Subcutaneous adipose tissue (tissue), 4 donors: ENCODE measurements around the gene HEPACAM. TPM values are rescaled to one million over a fixed set of nuclear protein-coding genes. Genes with fewer than 3 reads are reported as not detected.

Experiments
- total RNA-seq, 4 donors: library from RNA; depleted of rRNA; stranded (reverse); fragments of >200 nt; gene quantifications; one replicate each; pipeline ENCODE4 v1.1.0, GENCODE V29; 2016
- TF ChIP-seq, protein P1 (sequence below): fragments of 450-650 bp; IDR thresholded peaks from one replicate; pipeline ENCODE4 v1.5.1; 2016; ENCODE audit warnings: low read depth, mild to moderate bottlenecking, control low read depth, antibody characterized with exemption, moderate library complexity

HEPACAM gene
- total RNA-seq, 4 donors from 2014 or later: 8.3 to 62.0 (median 13.6) TPM

DNA sequence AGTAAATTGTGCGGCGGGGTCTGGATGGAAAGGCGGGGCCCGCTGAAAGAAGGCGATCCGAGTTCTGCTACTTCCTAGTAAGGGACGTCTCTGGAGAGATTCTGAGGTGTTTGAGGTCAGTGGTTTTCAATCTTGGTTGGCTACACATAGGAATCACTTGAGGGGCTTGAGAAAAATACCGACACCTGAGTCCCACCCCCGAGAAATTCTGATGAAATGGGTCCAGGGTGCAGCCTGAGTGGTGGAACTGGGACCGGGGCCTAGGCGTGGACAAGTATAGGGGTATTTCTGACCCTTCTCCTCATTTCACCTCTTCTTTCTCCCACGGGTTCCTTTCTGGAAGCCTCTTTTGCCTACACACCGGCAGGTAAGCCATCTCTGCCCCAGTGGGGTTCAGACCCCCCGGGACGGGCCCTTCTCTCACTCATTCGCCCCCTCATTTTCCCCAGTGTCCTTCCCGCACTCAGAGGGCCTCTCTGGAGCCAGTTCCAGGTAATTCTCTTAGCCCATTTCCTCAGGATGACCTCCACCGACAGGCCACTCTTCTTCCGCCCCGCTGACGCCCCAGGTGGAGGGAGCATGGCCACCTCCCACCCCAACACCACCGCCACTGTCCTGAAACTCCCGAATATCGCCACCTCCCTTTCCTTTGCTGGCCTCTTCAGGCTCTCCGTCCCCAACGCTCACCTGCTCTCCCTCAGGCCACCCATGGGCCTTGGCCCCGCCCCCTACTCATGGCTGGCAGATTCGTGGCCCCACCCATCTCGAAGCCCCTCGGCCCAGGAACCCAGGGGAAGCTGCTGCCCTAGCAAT, 58.8 kb downstream of the HEPACAM start:
- TF ChIP-seq, protein P1, sequence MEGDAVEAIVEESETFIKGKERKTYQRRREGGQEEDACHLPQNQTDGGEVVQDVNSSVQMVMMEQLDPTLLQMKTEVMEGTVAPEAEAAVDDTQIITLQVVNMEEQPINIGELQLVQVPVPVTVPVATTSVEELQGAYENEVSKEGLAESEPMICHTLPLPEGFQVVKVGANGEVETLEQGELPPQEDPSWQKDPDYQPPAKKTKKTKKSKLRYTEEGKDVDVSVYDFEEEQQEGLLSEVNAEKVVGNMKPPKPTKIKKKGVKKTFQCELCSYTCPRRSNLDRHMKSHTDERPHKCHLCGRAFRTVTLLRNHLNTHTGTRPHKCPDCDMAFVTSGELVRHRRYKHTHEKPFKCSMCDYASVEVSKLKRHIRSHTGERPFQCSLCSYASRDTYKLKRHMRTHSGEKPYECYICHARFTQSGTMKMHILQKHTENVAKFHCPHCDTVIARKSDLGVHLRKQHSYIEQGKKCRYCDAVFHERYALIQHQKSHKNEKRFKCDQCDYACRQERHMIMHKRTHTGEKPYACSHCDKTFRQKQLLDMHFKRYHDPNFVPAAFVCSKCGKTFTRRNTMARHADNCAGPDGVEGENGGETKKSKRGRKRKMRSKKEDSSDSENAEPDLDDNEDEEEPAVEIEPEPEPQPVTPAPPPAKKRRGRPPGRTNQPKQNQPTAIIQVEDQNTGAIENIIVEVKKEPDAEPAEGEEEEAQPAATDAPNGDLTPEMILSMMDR: no peak

DNA sequence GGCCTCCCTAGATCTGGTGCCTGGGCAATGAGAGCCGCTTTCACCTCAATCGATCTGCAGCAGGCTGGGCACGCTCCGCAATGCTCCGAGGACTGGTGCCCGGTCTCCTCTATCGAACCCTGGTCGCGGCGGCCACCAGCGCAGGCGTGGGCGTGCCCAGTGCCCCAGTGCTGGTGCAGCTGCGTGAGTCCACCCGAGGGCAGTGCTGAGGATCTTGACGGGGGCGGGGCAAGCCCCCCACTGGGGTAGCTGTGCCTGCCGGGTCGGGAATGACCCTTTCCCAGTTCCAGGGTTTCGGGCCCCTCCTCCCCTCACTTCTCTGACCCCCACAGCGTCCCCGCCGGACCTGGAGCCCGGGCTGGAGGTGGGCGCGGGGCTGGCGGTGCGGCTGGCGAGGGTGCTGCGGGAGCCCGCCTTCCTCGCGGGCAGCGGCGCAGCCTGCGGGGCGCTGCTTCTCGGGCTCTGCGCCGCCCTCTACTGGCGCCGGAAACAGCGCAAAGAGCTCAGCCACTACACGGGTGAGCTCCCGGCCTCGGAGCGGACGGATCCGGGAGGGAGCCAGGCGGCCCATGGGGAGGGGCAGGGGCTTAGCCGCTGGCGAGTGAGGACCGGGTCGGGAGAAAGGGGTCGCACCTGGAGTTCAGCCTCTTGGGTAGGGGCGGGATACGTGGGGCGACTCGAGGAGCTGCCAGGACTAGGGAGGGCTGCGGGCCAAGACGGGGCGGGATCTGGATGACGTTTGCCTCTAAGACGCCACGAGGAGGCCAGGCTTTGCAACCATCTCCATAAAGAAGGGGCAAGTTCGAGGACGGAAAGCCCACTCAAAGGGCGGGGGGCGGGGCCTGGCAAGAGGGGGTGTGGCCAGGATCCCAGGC, 59.7 kb downstream of the HEPACAM start:
- TF ChIP-seq, protein P1: no peak

- TF ChIP-seq, protein P1: no peak
Measured at GRCh38 chr11:124875401-124875800, 60.4 kb downstream of the HEPACAM start.

- TF ChIP-seq, protein P1: no peak
Measured at GRCh38 chr11:124874571-124875255, 61.1 kb downstream of the HEPACAM start.

DNA sequence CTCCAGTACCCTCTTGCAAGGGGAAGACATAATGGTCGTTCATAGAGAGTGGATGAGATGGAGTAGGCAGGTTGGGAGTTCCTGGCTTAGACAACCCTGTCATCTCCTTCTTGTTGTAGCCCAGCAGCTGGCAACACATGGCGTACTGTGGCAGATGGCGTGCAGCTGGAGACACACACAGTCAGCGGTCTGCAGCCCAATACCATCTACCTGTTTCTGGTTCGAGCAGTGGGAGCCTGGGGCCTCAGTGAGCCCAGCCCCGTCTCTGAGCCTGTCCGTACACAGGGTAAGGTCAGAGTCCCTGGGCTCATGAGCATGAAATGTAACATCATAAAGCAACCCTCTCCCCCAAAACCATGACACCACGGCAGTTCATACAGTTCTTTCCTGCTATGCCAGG, 61.9 kb downstream of the HEPACAM start:
- TF ChIP-seq, protein P1: no peak

- TF ChIP-seq, protein P1: no peak
Measured at GRCh38 chr11:124872741-124873140, 63.1 kb downstream of the HEPACAM start.

DNA sequence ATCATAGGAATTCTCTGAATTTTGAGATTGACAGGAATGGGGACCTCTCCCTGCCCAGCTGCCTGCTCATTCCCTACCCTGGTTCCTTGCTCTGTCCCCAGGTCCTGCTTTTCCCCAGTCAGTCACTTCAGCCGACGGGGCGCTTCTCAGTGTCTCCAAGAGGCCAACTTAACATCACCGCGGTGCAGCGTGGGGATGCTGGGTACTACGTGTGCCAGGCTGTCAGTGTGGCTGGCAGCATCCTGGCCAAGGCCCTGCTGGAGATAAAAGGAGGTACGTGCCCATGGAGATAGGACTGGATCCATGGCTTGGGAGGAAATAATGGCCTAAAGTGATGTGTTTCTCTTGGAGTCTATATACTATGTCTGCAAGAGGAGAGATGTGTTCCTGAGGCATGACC, 63.6 kb downstream of the HEPACAM start:
- TF ChIP-seq, protein P1: no peak
